Endodermal cell (in vitro differentiated cells): ENCODE data around the gene CAMK2A. TPM values are rescaled to one million over a fixed set of nuclear protein-coding genes. Genes with fewer than 3 reads are reported as not detected.

ENCODE experiments used
- DNase-seq: peaks from one replicate; pipeline ENCODE4 v3.0.0-alpha.2; 2017
- H3K27ac ChIP-seq: 2 replicates; pipeline ENCODE4 v1.5.1; 2013; ENCODE audit warnings: mild to moderate bottlenecking, low read depth, low read length, moderate library complexity
- H3K27me3 ChIP-seq: 2 replicates; pipeline ENCODE4 v1.6.1; 2013; ENCODE audit warnings: mild to moderate bottlenecking, low read length, moderate library complexity; ENCODE audit not compliant: insufficient read depth, control insufficient read depth, poor library complexity, severe bottlenecking
- H3K36me3 ChIP-seq: 2 replicates; pipeline ENCODE4 v1.7.0; 2013; ENCODE audit warnings: mild to moderate bottlenecking, low read length, moderate library complexity; ENCODE audit not compliant: control insufficient read depth, insufficient read depth
- H3K4me1 ChIP-seq: one replicate; pipeline ENCODE4 v1.7.0; 2013; ENCODE audit warnings: low read length; ENCODE audit not compliant: control insufficient read depth, insufficient read depth
- H3K4me3 ChIP-seq: 2 replicates; pipeline ENCODE4 v1.5.1; 2013; ENCODE audit warnings: mild to moderate bottlenecking, low read length, moderate library complexity
- H3K9ac ChIP-seq: 2 replicates; pipeline ENCODE4 v1.6.1; 2013; ENCODE audit warnings: mild to moderate bottlenecking, low read length, moderate library complexity; ENCODE audit not compliant: poor library complexity, severe bottlenecking; ENCODE audit errors: extremely low read depth
- H3K9me3 ChIP-seq: 2 replicates; pipeline ENCODE4 v1.6.1; 2013; ENCODE audit warnings: mild to moderate bottlenecking, low read length, moderate library complexity; ENCODE audit not compliant: control insufficient read depth
- H3K27ac Mint-ChIP-seq: 2 replicates; pipeline ENCODE4 v1.8.0; 2020; ENCODE audit warnings: mixed read lengths
- H3K27me3 Mint-ChIP-seq: 2 replicates; pipeline ENCODE4 v1.8.0; 2021; ENCODE audit warnings: mild to moderate bottlenecking, mixed read lengths; ENCODE audit not compliant: insufficient read depth
- H3K36me3 Mint-ChIP-seq: 2 replicates; pipeline ENCODE4 v1.8.0; 2020; ENCODE audit warnings: low read depth, mixed read lengths
- H3K4me1 Mint-ChIP-seq: 2 replicates; pipeline ENCODE4 v1.8.0; 2020; ENCODE audit warnings: mixed read lengths
- H3K4me3 Mint-ChIP-seq: 2 replicates; pipeline ENCODE4 v1.8.0; 2020; ENCODE audit warnings: mild to moderate bottlenecking, moderate library complexity, mixed read lengths
- H3K9me3 Mint-ChIP-seq: 2 replicates; pipeline ENCODE4 v1.8.0; 2020; ENCODE audit warnings: mild to moderate bottlenecking, mixed read lengths
- CTCF ChIP-seq: fragments of 200-600 bp; sonication (generic); conservative IDR thresholded peaks from 2 replicates; pipeline ENCODE4 v1.5.0; 2021; ENCODE audit warnings: antibody characterized with exemption, mild to moderate bottlenecking
- WGBS, 2 experiments: methylation state at CpG; one replicate each; pipeline versions ENCODE4 v1.1.5 to v1.1.7; 2013; ENCODE audit warnings: missing lambda C conversion rate in 2 of 2, mixed read lengths in 1 of 2; ENCODE audit not compliant: insufficient coverage in 1 of 2, insufficient read length in 1 of 2; 5-methylcytosine and 5-hydroxymethylcytosine counted together
- total RNA-seq, 2 donors: library from RNA; stranded (reverse); fragmentation: NEBNext Ultra II Directional in 1 of 2; extraction: Animal tissue kit (Norgen Biotek cat#: 25700) in 1 of 2; gene quantifications; 2 replicates in 1 of 2; 3 replicates in 1 of 2; pipeline ENCODE4 v1.2.1, GENCODE V29; 2021

Gene CAMK2A
- total RNA-seq, 2 donors from 2014 or later = 0.31 to 0.49 TPM

- no peak for DNase-seq
- Mint-ChIP-seq H3K27ac (no peak overlapping the region), H3K4me1 (peaks cover 6% of the 10 kb centered on the region), H3K36me3 (no peaks in the 10 kb centered on the region), H3K27me3 (peaks cover 31% of the 10 kb centered on the region), H3K9me3 (no peaks in the 10 kb centered on the region), H3K4me3 (no peak overlapping the region)
- WGBS, 2 experiments = 89 to 94% methylated on average over 5 to 7 of the region's 7 CpGs
- no peak for TF ChIP-seq CTCF
- no peaks in the 10 kb centered on the region for H3K4me1 ChIP-seq
- H3K9me3 ChIP-seq = no peaks in the 10 kb centered on the region
- no peak overlapping the region for H3K9ac ChIP-seq
- H3K27me3 ChIP-seq = peaks cover 6% of the 10 kb centered on the region
- no peak overlapping the region for H3K4me3 ChIP-seq
- no peak overlapping the region for H3K27ac ChIP-seq
- no peaks in the 10 kb centered on the region for H3K36me3 ChIP-seq
Measured at GRCh38 chr5:150285114-150285513, 4.5 kb downstream of the CAMK2A start.

GRCh38 chr5:150284311-150284710 lies 5.3 kb downstream of the CAMK2A start:
- Histone ChIP-seq H3K9ac (no peak overlapping the region), H3K36me3 (no peaks in the 10 kb centered on the region), H3K27me3 (peaks cover 6% of the 10 kb centered on the region), H3K4me3 (no peak overlapping the region), H3K9me3 (no peaks in the 10 kb centered on the region), H3K4me1 (no peaks in the 10 kb centered on the region), H3K27ac (no peak overlapping the region)
- Mint-ChIP-seq H3K27me3 (peaks cover 26% of the 10 kb centered on the region), H3K4me3 (no peak overlapping the region), H3K36me3 (no peaks in the 10 kb centered on the region), H3K4me1 (peaks cover 14% of the 10 kb centered on the region), H3K27ac (no peak overlapping the region), H3K9me3 (no peaks in the 10 kb centered on the region)
- DNase-seq = no peak
- 74 to 89% methylated on average over 3 to 13 of the region's 13 CpGs for WGBS, 2 experiments
- no peak for TF ChIP-seq CTCF

- H3K27ac Mint-ChIP-seq = no peak overlapping the region
- Histone ChIP-seq H3K36me3 (no peaks in the 10 kb centered on the region), H3K4me3 (no peak overlapping the region), H3K9ac (no peak overlapping the region), H3K4me1 (no peaks in the 10 kb centered on the region), H3K27me3 (peaks cover 6% of the 10 kb centered on the region), H3K9me3 (no peaks in the 10 kb centered on the region), H3K27ac (no peak overlapping the region)
- peaks cover 23% of the 10 kb centered on the region for H3K27me3 Mint-ChIP-seq
- H3K9me3 Mint-ChIP-seq = no peaks in the 10 kb centered on the region
- no peaks in the 10 kb centered on the region for H3K36me3 Mint-ChIP-seq
- no peak overlapping the region for H3K4me3 Mint-ChIP-seq
- DNase-seq = no peak
- H3K4me1 Mint-ChIP-seq = peaks cover 16% of the 10 kb centered on the region
- WGBS, 2 experiments = 87 to 100% methylated on average over 2 to 3 of the region's 3 CpGs
- TF ChIP-seq CTCF = no peak
Measured at GRCh38 chr5:150283904-150284303, 5.7 kb downstream of the CAMK2A start.
